HG03060 (cell line): ENCODE measurements around the gene LRRN4CL.
"Not testable (repeated sequence)": the region's sequence is repeated elsewhere in the genome, so short reads cannot be mapped to it uniquely, and the experiment has no call there.

Experiments used
- ATAC-seq: cut with Tn5 transposase; IDR thresholded peaks from one replicate; pipeline ENCODE4 v1.9.1; 2021; ENCODE audit warnings: low read depth, moderate number of reproducible peaks; ENCODE audit not compliant: unreplicated experiment

Gene LRRN4CL

GRCh38 chr11:62677714-62678113 is 11.6 kb downstream of the LRRN4CL start:
- ATAC-seq: no peak

- no peak for ATAC-seq
Observed at GRCh38 chr11:62677156-62677555, 12.2 kb downstream of the LRRN4CL start.

DNA sequence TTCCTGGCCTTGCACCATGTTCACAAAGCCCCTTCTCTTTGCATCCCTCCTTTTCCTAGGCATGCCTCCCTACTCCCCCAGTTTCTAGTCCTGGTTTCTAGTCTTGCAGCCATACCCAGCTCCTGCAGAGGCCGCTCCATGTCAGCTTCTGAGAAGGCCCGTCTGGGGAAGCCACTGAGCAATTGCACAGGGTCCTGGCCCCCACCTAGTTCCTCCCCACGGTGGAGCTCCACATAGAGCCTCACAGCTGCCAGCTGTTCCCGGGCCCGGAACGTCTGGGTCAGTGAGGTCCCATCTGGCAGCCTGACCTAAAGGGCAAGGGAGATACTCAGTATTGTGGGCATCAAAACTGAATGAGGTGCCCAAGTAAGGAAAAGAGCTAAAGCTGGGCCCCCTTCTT is 12.6 kb downstream of the LRRN4CL start:
- ATAC-seq: no peak

DNA sequence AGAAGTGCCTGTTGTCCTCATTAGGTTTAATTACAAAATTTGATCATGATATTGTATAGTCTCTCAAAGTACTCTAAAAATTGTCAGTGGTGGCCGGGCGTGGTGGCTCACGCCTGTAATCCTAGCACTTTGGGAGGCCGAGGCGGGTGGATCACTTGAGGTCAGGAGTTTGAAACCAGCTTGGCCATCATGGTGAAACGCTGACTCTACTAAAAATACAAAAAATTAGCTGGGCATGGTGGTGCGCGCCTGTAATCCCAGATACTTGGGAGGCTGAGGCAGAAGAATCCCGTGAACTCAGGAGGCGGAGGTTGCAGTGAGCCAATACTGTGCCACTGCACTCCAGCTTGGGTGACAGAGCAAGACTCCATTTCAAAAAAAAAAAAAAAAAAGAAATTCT is 13.9 kb downstream of the LRRN4CL start:
- ATAC-seq: not testable (repeated sequence)

GRCh38 chr11:62673196-62673525 is 16.2 kb downstream of the LRRN4CL start:
- no peak for ATAC-seq

DNA sequence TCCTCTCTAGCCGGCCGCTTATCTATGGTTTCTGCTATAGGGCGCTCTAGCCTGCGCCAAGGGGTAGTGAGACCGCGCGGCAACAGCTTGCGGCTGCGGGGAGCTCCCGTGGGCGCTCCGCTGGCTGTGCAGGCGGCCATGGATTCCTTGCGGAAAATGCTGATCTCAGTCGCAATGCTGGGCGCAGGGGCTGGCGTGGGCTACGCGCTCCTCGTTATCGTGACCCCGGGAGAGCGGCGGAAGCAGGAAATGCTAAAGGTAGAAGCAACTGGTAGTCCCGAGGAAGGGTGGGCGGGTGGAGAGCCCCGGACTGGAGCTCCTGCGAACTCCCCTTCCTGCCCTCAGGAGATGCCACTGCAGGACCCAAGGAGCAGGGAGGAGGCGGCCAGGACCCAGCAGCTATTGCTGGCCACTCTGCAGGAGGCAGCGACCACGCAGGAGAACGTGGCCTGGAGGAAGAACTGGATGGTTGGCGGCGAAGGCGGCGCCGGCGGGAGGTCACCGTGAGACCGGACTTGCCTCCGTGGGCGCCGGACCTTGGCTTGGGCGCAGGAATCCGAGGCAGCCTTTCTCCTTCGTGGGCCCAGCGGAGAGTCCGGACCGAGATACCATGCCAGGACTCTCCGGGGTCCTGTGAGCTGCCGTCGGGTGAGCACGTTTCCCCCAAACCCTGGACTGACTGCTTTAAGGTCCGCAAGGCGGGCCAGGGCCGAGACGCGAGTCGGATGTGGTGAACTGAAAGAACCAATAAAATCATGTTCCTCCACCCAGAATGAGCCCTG is 17.5 kb downstream of the LRRN4CL start, which contains the start of the genes LBHD1 and UQCC3:
LBHD1 (minus strand) TSS at position 660 of the 782 bp plus-strand sequence. CDS start 2,236 bp downstream, outside the sequence.
UQCC3 (plus strand) TSS at position 66 of the 782 bp plus-strand sequence; CDS start at position 139, 73 bp downstream.
- no peak for ATAC-seq

GRCh38 chr11:62671236-62671607 is 18.1 kb downstream of the LRRN4CL start:
- ATAC-seq: no peak

DNA sequence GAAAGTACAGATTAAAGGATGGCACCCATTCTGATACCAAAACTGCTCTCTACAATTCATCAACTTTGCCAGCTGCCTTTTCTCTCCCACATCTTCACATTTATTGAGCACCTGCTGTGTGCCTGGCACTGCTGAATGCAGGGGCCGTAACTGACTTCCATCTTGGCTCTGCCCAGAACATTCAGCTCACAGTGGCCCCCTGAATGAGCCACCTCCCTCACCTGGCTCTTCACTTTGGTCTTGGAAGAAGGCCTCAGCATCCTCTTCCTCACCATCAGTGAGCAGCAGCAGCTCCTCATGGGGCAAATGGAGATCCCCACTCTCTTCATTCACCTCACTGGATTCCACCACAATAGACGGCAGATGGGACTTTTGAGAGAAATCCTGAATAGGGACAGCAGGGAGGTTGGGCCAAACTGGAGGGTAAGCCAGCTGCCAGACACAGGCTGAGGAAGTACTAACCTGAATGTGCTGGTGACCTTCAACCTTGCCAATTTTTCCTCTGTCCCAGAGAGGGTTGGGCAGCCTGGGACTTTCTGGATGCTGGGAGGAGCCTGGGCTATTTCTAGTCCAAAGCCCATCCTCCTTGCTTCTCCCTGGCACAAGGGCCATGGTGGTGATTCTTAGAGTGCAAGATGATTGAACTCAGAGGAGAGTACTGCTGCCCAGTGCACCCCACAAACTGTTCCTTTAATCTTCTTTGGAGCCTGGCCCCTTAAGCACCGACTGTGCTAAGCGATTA is 19.7 kb downstream of the LRRN4CL start:
- no peak for ATAC-seq

GRCh38 chr11:62667460-62667859 is 21.9 kb downstream of the LRRN4CL start:
- no peak for ATAC-seq

GRCh38 chr11:62666259-62666926 is 22.9 kb downstream of the LRRN4CL start:
- ATAC-seq: no peak

DNA sequence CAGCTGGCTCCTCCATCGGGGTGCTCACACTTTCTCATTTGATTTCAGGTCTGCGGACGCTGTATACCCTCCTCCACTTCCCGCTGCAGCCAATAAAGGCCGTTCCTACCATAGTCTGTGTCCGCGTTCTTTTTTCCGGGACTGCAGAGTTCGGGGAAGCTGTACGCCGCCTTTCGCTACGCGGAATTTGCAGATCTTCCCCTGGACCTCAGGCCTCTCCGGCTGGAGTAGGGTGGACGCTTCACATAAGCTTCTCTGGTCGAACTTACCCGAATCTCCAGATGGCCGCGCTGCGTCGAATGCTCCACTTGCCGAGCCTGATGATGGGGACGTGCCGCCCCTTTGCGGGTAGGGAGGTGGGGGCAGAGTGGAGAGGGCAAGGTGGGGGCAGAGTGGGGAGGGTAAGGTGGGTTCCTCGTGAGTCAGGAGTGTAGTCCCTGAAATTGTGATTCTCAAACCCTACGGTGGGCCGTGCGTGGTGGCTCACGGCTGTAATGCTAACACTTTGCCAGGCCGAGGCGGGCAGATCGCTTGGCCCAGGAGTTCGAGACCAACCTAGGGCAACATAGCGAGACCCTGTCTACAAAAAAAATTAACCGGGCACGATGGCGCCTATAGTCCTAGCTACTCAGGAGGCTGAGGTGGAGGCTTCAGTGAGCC is 23.6 kb downstream of the LRRN4CL start:
- peak; percentile 6 for ATAC-seq

GRCh38 chr11:62665075-62665598 is 24.2 kb downstream of the LRRN4CL start, which contains the start of the genes C11orf98 and CSKMT:
Gene C11orf98, minus strand, starts transcription at chr11:62665210. Its CDS starts 41 bp downstream, at chr11:62665169.
Gene CSKMT, plus strand, starts transcription at chr11:62665312. Its CDS starts 568 bp downstream, at chr11:62665880.
- peak; percentile 46 for ATAC-seq

DNA sequence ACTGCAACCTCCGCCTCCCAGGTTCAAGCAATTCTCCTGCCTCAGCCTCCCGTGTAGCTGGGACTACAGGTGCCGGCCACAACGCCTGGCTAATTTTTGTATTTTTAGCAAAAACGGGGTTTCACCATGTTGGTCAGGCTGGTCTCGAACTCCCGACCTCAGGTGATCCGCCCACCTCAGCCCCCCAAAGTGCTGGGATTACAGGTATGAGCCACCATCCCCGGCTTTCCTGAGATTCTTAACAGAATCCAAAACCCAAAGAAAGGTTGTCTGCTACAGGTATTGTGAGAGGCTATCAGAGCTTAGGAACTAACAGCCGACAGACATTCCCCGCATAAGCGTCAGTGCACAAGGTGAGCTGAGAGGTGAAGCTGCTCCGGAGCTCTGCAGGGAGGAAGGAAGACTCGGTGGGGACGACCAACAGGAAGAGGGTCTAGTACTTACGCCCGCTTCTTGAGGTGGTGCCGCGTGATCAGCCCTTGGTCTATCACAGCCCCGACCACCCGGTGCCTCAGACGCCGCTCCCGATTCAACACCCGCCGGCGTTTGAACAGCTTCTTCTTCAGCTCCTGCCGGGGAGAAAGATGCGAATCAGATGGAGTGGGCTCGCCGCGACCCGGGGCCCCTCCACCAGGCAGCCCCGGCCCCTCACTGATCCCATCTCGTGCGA is 24.8 kb downstream of the LRRN4CL start:
- ATAC-seq: peak; percentile 17

- no peak for ATAC-seq
Observed at GRCh38 chr11:62656796-62657429, 32.4 kb downstream of the LRRN4CL start.

- no peak for ATAC-seq
Observed at GRCh38 chr11:62654297-62654696, 35.0 kb downstream of the LRRN4CL start.

GRCh38 chr11:62652161-62653006 is 36.9 kb downstream of the LRRN4CL start:
- peak; percentile 9 for ATAC-seq

DNA sequence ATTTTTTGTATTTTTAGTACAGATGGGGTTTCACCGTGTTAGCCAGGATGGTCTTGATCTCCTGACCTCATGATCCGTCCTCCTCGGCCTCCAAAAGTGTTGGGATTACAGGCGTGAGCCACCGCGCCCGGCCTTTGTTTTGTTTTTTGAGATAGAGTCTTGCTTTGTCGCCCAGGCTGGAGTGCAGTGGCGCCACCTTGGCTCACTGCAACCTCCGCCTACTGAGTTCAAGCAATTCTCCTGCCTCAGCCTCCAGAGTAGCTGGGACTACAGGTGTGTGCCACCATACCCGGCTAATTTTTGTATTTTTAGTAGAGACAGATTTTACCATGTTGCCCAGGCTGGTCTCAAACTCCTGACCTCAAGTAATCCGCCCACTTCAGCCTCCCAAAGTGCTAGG is 39.0 kb downstream of the LRRN4CL start:
- ATAC-seq: not testable (repeated sequence)

- no peak for ATAC-seq
Observed at GRCh38 chr11:62649486-62649885, 39.8 kb downstream of the LRRN4CL start.
